Measurements from ENCODE around the gene ROBO2. TPM values are rescaled to one million over a fixed set of nuclear protein-coding genes. Genes with fewer than 3 reads are reported as not detected.

The ROBO2 gene
- polyA plus RNA-seq, 3 donors from 2014 or later: not detected

- peaks cover 0 to 36% (median 8%) of the 10 kb centered on the region in 6 donors for H3K9me3 Mint-ChIP-seq
- DNase-seq: no peak
- peaks cover 0 to 3% (median 0%) of the 10 kb centered on the region in 3 donors for H3K27me3 Mint-ChIP-seq (ENCODE audit: low read depth in 3 of 3)
- no peak overlapping the region for H3K4me3 Mint-ChIP-seq
- no peaks in the 10 kb centered on the region for H3K4me1 Mint-ChIP-seq
- H3K27ac Mint-ChIP-seq: no peak overlapping the region
- peaks cover 0 to 2% (median 0%) of the 10 kb centered on the region in 3 donors for H3K36me3 Mint-ChIP-seq
Observed at GRCh38 chr3:77529522-77529921, 489.6 kb downstream of the ROBO2 start.

- Mint-ChIP-seq H3K27me3 (ENCODE audit: low read depth in 3 of 3) (peaks cover 0 to 1% (median 0%) of the 10 kb centered on the region in 3 donors), H3K27ac (no peak overlapping the region), H3K4me1 (no peaks in the 10 kb centered on the region), H3K36me3 (peaks cover 0 to 2% (median 0%) of the 10 kb centered on the region in 3 donors), H3K4me3 (no peak overlapping the region), H3K9me3 (peaks cover 0 to 38% (median 8%) of the 10 kb centered on the region in 6 donors)
- no peak for DNase-seq
Observed at GRCh38 chr3:77530870-77531269, 491.0 kb downstream of the ROBO2 start.

DNA sequence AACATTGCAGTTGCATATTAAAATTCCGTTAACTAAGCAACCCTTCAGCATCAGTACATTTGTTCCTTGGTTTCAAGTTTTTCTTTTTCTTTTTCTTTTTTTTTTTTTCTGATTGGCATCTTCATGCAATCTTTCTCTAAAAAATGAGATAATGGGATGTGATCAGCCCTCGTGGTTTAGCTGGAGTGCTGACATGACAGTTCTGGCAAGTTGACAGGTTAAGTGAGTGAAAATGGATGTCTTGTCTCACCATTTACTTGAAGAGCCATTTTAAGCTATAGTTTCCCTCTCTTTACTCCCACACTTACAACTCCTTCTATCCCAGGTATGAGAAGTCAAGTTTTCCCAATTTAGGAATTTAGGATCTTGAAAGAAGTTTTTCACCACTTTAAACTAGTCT is 495.2 kb downstream of the ROBO2 start:
- H3K27me3 Mint-ChIP-seq (ENCODE audit: low read depth in 3 of 3): no peaks in the 10 kb centered on the region
- H3K9me3 Mint-ChIP-seq: peaks cover 6 to 36% (median 21%) of the 10 kb centered on the region in 6 donors
- H3K4me3 Mint-ChIP-seq: no peak overlapping the region
- no peaks in the 10 kb centered on the region for H3K4me1 Mint-ChIP-seq
- H3K36me3 Mint-ChIP-seq: peaks cover 0 to 2% (median 0%) of the 10 kb centered on the region in 3 donors
- no peak for DNase-seq
- no peak overlapping the region for H3K27ac Mint-ChIP-seq

DNA sequence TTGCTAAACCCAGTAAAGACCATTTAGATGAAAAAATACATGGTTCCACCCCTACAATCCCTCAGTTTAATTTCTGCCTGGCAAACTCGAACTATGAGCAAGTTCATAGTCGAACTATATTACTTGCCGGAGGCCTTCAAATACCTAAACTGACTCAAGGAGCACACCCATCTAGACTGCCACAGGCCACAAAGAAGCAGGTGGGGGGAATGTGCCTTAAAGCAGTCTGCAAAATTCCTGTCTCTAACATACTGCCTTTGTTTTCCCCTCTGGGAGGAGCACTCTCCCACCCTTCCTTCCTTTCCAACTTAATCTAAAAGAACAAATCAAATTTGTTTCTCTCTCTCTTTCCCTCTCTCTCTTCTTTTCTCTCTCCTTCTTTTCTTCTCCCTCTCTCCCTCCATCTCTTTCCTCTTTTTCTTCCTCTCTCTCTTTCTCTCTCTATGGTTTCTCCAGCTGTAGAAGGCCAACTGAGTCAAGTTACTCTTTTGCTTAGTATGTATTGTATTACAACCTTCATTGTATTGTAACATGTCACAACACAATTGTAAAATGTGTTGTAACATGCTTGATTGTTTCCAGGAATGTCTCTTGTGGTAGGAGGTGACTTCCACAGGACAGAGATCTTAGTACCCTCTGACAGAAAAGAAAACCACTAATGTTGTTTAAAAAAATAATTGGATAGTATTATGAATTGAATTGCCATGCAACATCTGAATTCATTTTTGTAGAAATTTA is 496.3 kb downstream of the ROBO2 start:
- no peak for DNase-seq
- Mint-ChIP-seq H3K27ac (no peak overlapping the region), H3K36me3 (no peaks in the 10 kb centered on the region), H3K4me3 (no peak overlapping the region), H3K4me1 (no peaks in the 10 kb centered on the region), H3K9me3 (peaks cover 6 to 33% (median 20%) of the 10 kb centered on the region in 6 donors), H3K27me3 (ENCODE audit: low read depth in 3 of 3) (no peaks in the 10 kb centered on the region)

DNA sequence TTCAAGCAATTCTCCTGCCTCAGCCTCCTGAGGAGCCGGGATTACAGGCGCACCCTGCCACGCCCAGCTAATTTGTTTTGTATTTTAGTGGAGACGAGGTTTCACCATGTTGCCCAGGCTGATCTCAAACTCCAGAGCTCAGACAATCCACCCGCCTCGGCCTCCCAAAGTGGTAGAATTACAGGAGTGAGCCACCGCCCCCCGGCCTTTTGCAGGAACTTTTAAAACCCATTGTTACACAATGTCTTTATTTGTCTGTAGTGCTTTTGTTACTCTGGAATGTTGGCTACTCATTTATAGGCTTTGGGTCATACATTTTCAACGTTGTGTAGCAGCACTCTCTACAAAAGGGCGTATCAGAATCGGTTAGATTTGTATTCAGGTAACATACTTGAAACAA is 499.1 kb downstream of the ROBO2 start:
- Mint-ChIP-seq H3K4me3 (no peak overlapping the region), H3K36me3 (no peaks in the 10 kb centered on the region), H3K4me1 (no peaks in the 10 kb centered on the region), H3K27me3 (ENCODE audit: low read depth in 3 of 3) (no peaks in the 10 kb centered on the region), H3K27ac (no peak overlapping the region), H3K9me3 (peaks cover 6 to 38% (median 19%) of the 10 kb centered on the region in 6 donors)
- DNase-seq: no peak

DNA sequence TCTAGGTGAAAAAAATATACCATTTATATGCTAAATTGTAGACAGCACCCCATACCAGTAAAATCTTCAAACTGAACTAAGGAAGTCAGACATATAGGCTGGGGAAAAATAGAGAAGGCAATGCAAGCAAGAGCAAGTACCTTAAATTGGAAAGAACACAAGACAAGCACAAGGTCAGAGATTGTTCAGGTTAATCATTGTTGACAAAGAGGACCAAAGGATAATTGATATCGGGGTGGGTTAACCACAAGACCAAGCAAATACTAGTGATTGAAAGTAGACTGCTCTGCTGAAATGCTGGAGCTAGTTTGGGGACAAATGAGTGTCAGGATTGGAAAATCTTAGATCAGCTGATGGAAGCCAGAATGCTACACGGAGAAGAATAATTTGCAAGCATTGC is 499.8 kb downstream of the ROBO2 start:
- Mint-ChIP-seq H3K36me3 (no peaks in the 10 kb centered on the region), H3K4me3 (no peak overlapping the region), H3K27me3 (ENCODE audit: low read depth in 3 of 3) (no peaks in the 10 kb centered on the region), H3K27ac (no peak overlapping the region), H3K9me3 (peaks cover 6 to 36% (median 22%) of the 10 kb centered on the region in 6 donors), H3K4me1 (no peaks in the 10 kb centered on the region)
- DNase-seq: no peak

- no peak overlapping the region for H3K27ac Mint-ChIP-seq
- peaks cover 0 to 2% (median 0%) of the 10 kb centered on the region in 3 donors for H3K27me3 Mint-ChIP-seq (ENCODE audit: low read depth in 3 of 3)
- peaks cover 0 to 7% (median 0%) of the 10 kb centered on the region in 3 donors for H3K36me3 Mint-ChIP-seq
- no peak overlapping the region for H3K4me3 Mint-ChIP-seq
- no peaks in the 10 kb centered on the region for H3K4me1 Mint-ChIP-seq
- peaks cover 13 to 44% (median 26%) of the 10 kb centered on the region in 6 donors for H3K9me3 Mint-ChIP-seq
- DNase-seq: no peak
Observed at GRCh38 chr3:77541203-77541922, 501.5 kb downstream of the ROBO2 start.

DNA sequence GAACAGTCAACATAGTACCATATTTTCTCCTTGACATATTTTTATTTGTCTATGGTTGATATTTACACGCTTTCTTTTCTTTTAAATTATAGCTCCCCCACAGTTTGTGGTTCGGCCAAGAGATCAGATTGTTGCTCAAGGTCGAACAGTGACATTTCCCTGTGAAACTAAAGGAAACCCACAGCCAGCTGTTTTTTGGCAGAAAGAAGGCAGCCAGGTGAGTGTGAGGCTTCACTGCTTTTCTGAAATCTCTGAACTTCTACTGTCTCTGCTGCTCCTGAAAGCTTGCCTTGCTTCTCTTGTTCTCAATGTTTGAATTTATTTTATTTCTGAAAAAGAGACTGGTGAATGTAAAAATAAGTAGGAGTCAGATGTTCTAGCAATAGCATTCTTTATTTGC is 506.3 kb downstream of the ROBO2 start:
- H3K27me3 Mint-ChIP-seq (ENCODE audit: low read depth in 3 of 3): peaks cover 0 to 2% (median 0%) of the 10 kb centered on the region in 3 donors
- peaks cover 0 to 7% (median 0%) of the 10 kb centered on the region in 3 donors for H3K36me3 Mint-ChIP-seq
- DNase-seq: no peak
- H3K27ac Mint-ChIP-seq: no peak overlapping the region
- no peaks in the 10 kb centered on the region for H3K4me1 Mint-ChIP-seq
- H3K4me3 Mint-ChIP-seq: no peak overlapping the region
- peaks cover 8 to 35% (median 25%) of the 10 kb centered on the region in 6 donors for H3K9me3 Mint-ChIP-seq

DNA sequence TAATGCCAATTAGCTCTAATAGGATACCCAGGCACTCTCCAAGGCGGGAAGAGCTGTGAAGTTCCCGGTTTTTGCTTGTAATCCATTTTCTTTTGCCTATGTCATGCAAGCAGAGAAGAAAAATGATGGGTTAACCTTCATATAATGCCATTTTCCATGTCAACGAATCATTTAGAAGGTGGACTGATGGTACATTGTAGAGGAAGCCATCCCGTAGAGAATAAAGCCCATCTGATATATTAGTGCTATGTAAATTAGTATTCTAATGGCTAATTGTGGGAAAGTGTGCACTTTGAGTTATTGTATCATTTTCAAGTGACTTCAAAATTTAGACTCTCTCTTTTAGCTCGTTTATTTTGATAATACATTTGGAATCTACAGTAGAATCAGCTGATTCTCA is 509.1 kb downstream of the ROBO2 start:
- H3K4me1 Mint-ChIP-seq: no peaks in the 10 kb centered on the region
- no peak overlapping the region for H3K27ac Mint-ChIP-seq

DNA sequence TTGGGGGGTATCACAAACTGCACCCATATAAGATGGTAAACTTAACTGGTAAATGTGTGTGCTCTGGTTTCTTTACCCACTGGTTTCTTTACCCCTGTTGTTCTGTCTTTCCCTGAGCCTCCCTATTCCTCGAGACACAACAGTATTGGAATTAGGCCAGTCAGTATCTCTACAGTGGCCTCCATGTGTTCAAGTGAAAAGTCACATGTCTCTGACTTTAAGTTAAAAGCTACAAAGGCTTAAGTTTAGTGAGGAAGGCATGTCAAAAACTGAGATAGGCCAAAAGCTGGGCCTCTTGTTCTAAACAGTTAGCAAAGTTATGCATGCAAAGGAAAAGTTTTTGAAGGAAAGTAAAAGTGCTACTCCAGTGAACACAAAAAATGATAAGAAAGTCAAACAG is 513.3 kb downstream of the ROBO2 start:
- H3K4me3 Mint-ChIP-seq: no peak overlapping the region
- no peaks in the 10 kb centered on the region for H3K4me1 Mint-ChIP-seq

More for the DNA sequence above, 509.1 kb downstream of the ROBO2 start:
- H3K27me3 Mint-ChIP-seq (ENCODE audit: low read depth in 3 of 3): peaks cover 0 to 2% (median 0%) of the 10 kb centered on the region in 3 donors
- H3K9me3 Mint-ChIP-seq: peaks cover 12 to 40% (median 22%) of the 10 kb centered on the region in 6 donors
- DNase-seq: no peak
- H3K36me3 Mint-ChIP-seq: peaks cover 0 to 7% (median 0%) of the 10 kb centered on the region in 3 donors
- H3K4me3 Mint-ChIP-seq: no peak overlapping the region

DNA sequence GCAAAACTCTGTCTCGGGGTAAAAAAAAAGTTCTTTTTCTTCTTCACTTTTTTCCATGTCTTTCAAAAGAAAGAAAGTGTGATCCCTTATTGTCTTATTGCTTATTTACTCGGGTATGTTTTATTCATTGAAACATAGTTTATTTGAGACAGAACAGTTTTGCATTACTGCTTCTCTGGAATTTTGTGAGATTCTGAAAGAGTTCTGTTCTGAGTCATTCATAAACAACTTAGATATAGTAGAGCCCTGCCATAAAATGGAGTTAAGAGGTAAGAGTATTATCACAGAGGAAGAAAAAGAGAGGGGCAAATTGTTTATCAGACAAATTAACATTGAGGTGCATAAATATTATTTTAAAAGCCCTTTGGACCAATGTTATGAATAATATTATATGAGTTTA is 522.2 kb downstream of the ROBO2 start:
- H3K4me1 Mint-ChIP-seq: no peaks in the 10 kb centered on the region
- peaks cover 2 to 37% (median 10%) of the 10 kb centered on the region in 6 donors for H3K9me3 Mint-ChIP-seq
- no peak overlapping the region for H3K27ac Mint-ChIP-seq
- H3K27me3 Mint-ChIP-seq (ENCODE audit: low read depth in 3 of 3): no peaks in the 10 kb centered on the region
- H3K4me3 Mint-ChIP-seq: no peak overlapping the region
- H3K36me3 Mint-ChIP-seq: no peaks in the 10 kb centered on the region
- no peak for DNase-seq

More for the DNA sequence above, 513.3 kb downstream of the ROBO2 start:
- no peaks in the 10 kb centered on the region for H3K27me3 Mint-ChIP-seq (ENCODE audit: low read depth in 3 of 3)
- no peak overlapping the region for H3K27ac Mint-ChIP-seq
- DNase-seq: no peak
- H3K9me3 Mint-ChIP-seq: peaks cover 5 to 49% (median 16%) of the 10 kb centered on the region in 6 donors
- no peaks in the 10 kb centered on the region for H3K36me3 Mint-ChIP-seq

- Mint-ChIP-seq H3K4me1 (no peaks in the 10 kb centered on the region), H3K27ac (no peak overlapping the region), H3K27me3 (ENCODE audit: low read depth in 3 of 3) (no peaks in the 10 kb centered on the region), H3K9me3 (peaks cover 4 to 41% (median 15%) of the 10 kb centered on the region in 6 donors), H3K4me3 (no peak overlapping the region), H3K36me3 (no peaks in the 10 kb centered on the region)
- DNase-seq: no peak
Observed at GRCh38 chr3:77563012-77563411, 523.1 kb downstream of the ROBO2 start.

DNA sequence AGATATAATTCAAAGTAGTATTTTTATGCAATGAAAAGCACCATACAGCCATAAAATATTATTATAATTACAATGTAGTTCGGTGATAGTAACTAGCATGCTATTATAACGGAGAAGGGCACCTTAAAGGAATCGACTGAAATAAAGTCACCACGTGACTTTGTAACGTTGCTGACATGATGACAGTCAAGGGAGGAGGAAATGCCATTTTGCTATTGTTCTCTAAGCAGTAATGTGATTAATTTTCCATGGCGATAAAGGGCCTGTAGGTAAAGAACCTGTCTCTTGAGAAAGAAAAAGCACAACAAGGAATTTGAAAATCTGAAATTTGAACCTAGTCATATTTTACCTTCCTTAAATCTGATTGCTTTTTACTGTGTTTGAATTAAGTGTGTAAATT is 526.2 kb downstream of the ROBO2 start:
- H3K36me3 Mint-ChIP-seq: no peaks in the 10 kb centered on the region
- no peaks in the 10 kb centered on the region for H3K27me3 Mint-ChIP-seq (ENCODE audit: low read depth in 3 of 3)
- H3K9me3 Mint-ChIP-seq: peaks cover 4 to 50% (median 23%) of the 10 kb centered on the region in 6 donors
- no peak for DNase-seq
- H3K27ac Mint-ChIP-seq: no peak overlapping the region
- H3K4me1 Mint-ChIP-seq: no peaks in the 10 kb centered on the region
- H3K4me3 Mint-ChIP-seq: no peak overlapping the region

Measured in immature natural killer cell (primary cell).